Omental fat pad (tissue), 4 donors: Measurements from ENCODE around the gene NTSR2. TPM values are rescaled to one million over a fixed set of nuclear protein-coding genes. Genes with fewer than 3 reads are reported as not detected.

Source experiments
- ATAC-seq: fragments of 150-250 bp; one replicate; pipeline ENCODE4 v1.9.1; 2016; ENCODE audit warnings: mild to moderate bottlenecking, moderate library complexity; ENCODE audit not compliant: low FRiP score
- DNase-seq: peaks from one replicate; pipeline ENCODE4 v3.0.0-alpha.2; 2019; ENCODE audit warnings: low spot score
- total RNA-seq, 4 donors: library from RNA; depleted of rRNA; stranded (reverse); fragments of >200 nt; gene quantifications; one replicate each; pipeline ENCODE4 v1.1.0, GENCODE V29; 2016
- TF ChIP-seq, protein P1 (sequence below), 3 donors: fragments of 450-650 bp; IDR thresholded peaks; one replicate each; pipeline ENCODE4 v1.5.1; 2016 to 2017; ENCODE audit warnings: antibody characterized with exemption in 3 of 3, mild to moderate bottlenecking in 3 of 3, moderate library complexity in 2 of 3

The NTSR2 gene
- total RNA-seq, 4 donors from 2014 or later, result 0.28 to 1.6 TPM; not detected in 2

DNA sequence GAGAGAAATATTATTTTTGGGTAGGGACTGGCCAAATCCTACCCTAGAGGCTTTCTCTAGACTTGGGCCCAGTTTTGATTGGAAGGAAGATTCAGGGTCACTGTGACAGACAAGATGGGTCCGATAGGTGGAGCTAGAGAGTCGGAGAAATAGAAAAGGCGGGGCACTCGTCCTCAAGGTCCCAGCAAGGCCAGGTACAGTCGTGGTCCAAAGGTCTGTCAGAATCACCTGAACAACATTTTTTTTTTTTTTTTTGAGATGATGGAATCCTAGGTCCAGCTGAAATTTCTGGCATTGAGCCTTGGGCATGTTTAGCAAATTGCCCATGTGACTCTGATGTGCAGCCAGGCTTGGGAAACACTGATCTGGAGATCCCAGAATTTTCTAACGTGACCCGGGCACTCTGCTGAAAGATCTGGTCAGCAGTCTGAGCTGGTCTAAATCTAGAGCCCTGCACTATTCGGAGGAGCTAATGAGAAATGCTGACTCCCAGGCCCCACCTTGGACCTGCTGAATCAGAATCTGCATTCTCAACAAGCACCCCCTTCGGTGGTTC is 23.0 kb upstream of the NTSR2 start:
- TF ChIP-seq, protein P1, sequence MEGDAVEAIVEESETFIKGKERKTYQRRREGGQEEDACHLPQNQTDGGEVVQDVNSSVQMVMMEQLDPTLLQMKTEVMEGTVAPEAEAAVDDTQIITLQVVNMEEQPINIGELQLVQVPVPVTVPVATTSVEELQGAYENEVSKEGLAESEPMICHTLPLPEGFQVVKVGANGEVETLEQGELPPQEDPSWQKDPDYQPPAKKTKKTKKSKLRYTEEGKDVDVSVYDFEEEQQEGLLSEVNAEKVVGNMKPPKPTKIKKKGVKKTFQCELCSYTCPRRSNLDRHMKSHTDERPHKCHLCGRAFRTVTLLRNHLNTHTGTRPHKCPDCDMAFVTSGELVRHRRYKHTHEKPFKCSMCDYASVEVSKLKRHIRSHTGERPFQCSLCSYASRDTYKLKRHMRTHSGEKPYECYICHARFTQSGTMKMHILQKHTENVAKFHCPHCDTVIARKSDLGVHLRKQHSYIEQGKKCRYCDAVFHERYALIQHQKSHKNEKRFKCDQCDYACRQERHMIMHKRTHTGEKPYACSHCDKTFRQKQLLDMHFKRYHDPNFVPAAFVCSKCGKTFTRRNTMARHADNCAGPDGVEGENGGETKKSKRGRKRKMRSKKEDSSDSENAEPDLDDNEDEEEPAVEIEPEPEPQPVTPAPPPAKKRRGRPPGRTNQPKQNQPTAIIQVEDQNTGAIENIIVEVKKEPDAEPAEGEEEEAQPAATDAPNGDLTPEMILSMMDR (IDR thresholded peaks at IDR 0.05), result no peak
- DNase-seq (no peak), ATAC-seq (peak; percentile 37)

DNA sequence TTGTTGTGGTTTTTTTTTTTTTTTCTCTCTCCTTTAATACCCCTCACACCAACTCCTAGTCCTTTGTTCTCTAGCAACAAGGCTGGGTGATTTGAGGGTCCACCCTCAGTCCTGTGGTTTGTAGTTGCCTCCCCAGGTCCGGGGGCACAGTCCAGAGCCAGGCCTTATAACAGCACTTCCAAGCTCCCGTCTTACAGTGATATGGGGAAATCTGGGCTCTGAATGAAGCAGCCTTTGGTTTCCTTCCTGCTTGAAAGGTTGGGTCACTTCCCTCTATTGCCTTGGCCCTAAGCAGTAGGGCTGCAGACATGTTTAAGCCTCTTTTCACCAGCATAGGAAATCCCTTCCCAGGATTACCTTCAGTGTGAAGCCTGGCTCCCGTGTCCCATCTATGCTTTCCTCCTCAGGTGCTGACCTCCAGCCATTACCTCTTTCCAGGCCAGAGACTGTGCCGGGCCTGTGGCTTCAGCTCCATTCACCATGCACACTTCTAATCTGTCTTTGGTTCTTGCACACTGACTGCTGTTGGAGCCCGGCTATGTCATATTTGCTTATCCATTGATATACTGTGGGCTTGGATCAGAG is 21.2 kb upstream of the NTSR2 start:
- TF ChIP-seq, protein P1 (IDR thresholded peaks at IDR 0.05), result no peak
- DNase-seq, result no peak
- no peak for ATAC-seq

DNA sequence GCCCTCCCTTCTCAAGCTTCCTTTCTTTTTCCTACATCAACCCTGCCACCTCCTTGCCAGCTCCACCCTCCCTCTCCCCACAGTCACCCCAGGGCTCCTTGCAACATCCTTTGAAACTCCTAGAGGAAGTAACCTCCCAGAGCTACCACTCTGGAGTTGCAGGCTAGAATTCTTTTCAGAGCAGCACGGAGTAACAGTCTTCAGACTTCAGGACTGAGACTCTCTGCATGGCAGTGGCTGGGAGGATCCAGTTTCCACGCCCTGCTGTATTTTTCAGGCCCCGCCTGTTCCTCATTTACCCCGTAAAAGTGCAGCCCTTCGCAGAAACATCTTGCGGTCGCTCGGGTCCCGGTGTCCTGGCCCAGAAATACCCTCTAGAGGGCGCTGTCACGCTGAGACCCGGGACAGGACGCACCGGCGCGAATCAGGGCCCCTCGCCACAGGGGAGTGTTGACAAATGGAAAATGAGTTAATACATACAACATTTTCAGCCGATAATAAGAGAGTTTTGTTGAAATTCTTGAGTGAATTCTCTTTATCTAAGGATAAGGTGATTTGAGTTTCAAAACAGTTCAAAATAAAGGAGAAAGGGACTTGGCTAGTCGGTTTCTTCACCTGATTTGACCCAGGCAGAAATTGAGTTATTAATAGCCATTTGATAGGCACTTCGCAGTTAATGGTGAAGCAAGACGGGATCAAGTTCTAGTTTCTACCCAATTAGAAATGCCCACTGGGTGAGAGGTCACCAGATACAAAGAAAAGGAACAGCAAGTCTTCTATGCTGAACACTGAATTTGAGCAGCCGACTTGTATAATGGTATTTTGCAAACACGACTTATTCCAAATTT is 18.5 kb upstream of the NTSR2 start:
- DNase-seq (peak; percentile 85), ATAC-seq (peak; percentile 94)
- TF ChIP-seq, protein P1 (IDR thresholded peaks at IDR 0.05), result peak in 1 of 3 donors; percentile 22

DNA sequence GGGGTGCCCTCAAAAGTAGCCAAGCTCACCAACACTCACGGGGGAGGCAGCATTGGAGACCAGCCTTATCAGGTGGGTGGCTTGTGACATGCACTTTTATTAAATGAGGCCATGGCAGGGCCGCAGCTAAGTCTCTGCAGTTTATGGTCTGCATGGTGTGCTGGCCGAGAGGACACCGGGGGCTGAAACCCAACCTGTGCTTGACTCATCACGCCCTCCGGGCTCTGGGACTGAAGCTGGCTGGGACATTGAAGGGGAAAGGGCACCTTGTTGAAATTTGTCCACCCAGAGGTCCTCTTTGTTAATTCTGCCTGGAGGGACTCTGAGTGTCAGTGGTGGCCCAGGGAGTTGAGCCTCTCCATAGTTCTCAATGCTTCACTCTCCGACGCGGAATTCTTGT is 17.7 kb upstream of the NTSR2 start:
- TF ChIP-seq, protein P1 (IDR thresholded peaks at IDR 0.05), result no peak
- no peak for DNase-seq
- no peak for ATAC-seq

DNA sequence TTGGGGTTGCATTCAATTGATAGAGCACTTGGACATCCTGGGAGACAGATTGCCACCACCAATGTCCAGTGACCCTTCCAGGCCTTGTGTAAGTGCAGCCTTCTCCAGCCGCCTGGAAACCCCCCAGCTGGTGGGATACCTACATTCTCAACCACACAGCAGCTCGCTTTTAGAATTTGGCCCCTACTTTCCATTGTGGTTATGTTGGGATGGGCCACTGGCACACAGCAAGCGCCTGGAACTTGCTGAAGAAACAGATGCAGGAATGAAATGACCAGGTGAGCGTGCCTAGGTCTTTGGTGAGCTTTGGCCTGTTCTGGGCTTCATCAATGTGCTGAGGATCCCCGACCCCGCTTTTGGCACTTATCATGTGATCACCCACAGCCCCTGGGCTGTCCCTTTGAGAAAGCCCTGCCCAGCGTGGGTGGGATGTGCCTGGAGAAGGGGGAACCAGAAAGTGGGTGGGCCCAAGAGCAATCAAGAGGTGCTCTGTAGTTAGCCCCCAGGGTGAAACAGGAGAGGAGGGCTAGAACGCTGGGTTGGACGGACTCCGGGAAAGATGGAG is 16.0 kb upstream of the NTSR2 start:
- TF ChIP-seq, protein P1 (IDR thresholded peaks at IDR 0.05), result no peak
- DNase-seq (no peak), ATAC-seq (no peak)

DNA sequence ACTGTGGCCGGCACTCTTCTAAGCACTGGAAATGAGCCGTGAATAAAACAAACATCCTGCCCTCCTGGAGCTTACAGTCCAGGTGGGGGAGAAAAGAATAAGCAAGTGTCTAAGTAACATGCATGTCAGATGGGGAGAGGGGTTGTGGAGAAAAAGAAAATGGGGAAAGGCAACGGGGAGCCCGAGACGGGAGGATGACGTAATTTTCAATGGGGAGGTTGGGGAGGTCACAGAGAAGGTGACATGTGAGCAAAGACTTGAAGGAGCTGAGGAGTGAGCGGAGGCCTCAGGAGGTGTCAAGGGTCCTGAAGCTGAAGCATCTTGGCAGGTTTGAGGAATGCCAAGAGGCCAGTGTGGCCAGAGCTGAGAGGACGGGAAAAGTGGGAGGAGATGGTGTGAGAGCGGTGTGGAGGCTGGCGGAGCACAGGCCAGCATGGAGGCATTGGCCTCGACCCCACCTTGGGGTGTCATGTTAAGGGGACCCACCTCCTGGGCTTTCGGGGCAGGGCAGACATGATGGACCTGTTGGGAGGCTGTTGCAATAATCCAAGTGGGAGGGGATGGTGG is 15.0 kb upstream of the NTSR2 start:
- DNase-seq, result no peak
- no peak for ATAC-seq
- TF ChIP-seq, protein P1 (IDR thresholded peaks at IDR 0.05), result no peak
